IMR-90 (cell line): ENCODE measurements around the gene OR52I1. TPM values are rescaled to one million over a fixed set of nuclear protein-coding genes. Genes with fewer than 3 reads are reported as not detected.

Experiments used
- ATAC-seq: fragments of 200-7000 bp; cut with Tn5 transposase; 2 replicates; pipeline ENCODE4 v1.9.1; 2020; ENCODE audit warnings: low read depth, mild to moderate bottlenecking, moderate library complexity
- BruUV-seq: library from RNA; stranded (reverse); fragments of 400-500 nt; replicated peaks from 2 replicates; lab custom pipeline; 2021; lab: Mats Ljungman, UMichigan
- CTCF ChIA-PET: fragments of 300-600 bp; formaldehyde crosslinking; extraction: SDS; loops from one replicate; lab custom pipeline; 2021; ENCODE audit warnings: antibody characterized with exemption; lab: Yijun Ruan, JAX
- POLR2A ChIA-PET: fragments of 300-600 bp; sonication (Branson Sonifier 250); formaldehyde crosslinking; loops from one replicate; lab custom pipeline; 2022; ENCODE audit warnings: antibody characterized with exemption; ENCODE audit not compliant: unreplicated experiment; lab: Charles Lee
- DNase-seq: peaks from one replicate; pipeline ENCODE4 v3.0.0; 2013
- H2AFZ ChIP-seq: replicated peaks from 2 replicates; pipeline ENCODE3; 2013; ENCODE audit warnings: low read length, mild to moderate bottlenecking; ENCODE audit not compliant: poor library complexity
- H2AK5ac ChIP-seq: 2 replicates; pipeline ENCODE4 v1.6.1; 2013; ENCODE audit warnings: low read depth, low read length, inconsistent platforms
- H2AK9ac ChIP-seq: replicated peaks from 2 replicates; pipeline ENCODE3; 2013; ENCODE audit warnings: mild to moderate bottlenecking, low read depth, low read length, moderate library complexity; ENCODE audit not compliant: poor library complexity
- H2BK120ac ChIP-seq: 2 replicates; pipeline ENCODE4 v1.6.1; 2013; ENCODE audit warnings: low read depth, low read length, inconsistent platforms
- H2BK15ac ChIP-seq: 3 replicates; pipeline ENCODE4 v1.6.1; 2013; ENCODE audit warnings: low read depth, low read length, inconsistent platforms
- H2BK20ac ChIP-seq: 2 replicates; pipeline ENCODE4 v1.6.1; 2013; ENCODE audit warnings: low read depth, mild to moderate bottlenecking, inconsistent platforms, low read length, moderate library complexity
- H2BK5ac ChIP-seq: 2 replicates; pipeline ENCODE4 v1.6.1; 2013; ENCODE audit warnings: mild to moderate bottlenecking, low read depth, low read length, inconsistent platforms; ENCODE audit not compliant: poor library complexity, severe bottlenecking
- H3K14ac ChIP-seq: replicated peaks from 2 replicates; pipeline ENCODE4 v1.6.1; 2013; ENCODE audit warnings: low read depth, low read length, inconsistent platforms
- H3K18ac ChIP-seq: 2 replicates; pipeline ENCODE4 v1.6.1; 2013; ENCODE audit warnings: low read depth, low read length, control low read depth
- H3K23ac ChIP-seq: 2 replicates; pipeline ENCODE4 v1.6.1; 2013; ENCODE audit warnings: low read depth, low read length, inconsistent platforms
- H3K27ac ChIP-seq: 2 replicates; pipeline ENCODE4 v1.5.1; 2013; ENCODE audit warnings: mild to moderate bottlenecking, control low read depth, low read length; ENCODE audit not compliant: insufficient read depth
- H3K27me3 ChIP-seq: 2 replicates; pipeline ENCODE4 v1.6.1; 2013; ENCODE audit warnings: low read length; ENCODE audit not compliant: control insufficient read depth, insufficient read depth
- H3K36me3 ChIP-seq: 2 replicates; pipeline ENCODE4 v1.6.1; 2013; ENCODE audit warnings: low read length, mixed read lengths; ENCODE audit not compliant: control insufficient read depth, insufficient read depth
- H3K4ac ChIP-seq: 2 replicates; pipeline ENCODE4 v1.6.1; 2013; ENCODE audit warnings: low read depth, low read length, inconsistent platforms
- H3K4me1 ChIP-seq: 2 replicates; pipeline ENCODE4 v1.6.1; 2013; ENCODE audit warnings: low read length, mixed read lengths; ENCODE audit not compliant: control insufficient read depth, insufficient read depth
- H3K4me2 ChIP-seq: 2 replicates; pipeline ENCODE4 v1.6.1; 2013; ENCODE audit warnings: low read depth, mild to moderate bottlenecking, control low read depth, low read length, moderate library complexity
- H3K4me3 ChIP-seq: 2 replicates; pipeline ENCODE4 v1.5.1; 2013; ENCODE audit warnings: low read depth, mild to moderate bottlenecking, control low read depth, low read length, moderate library complexity; ENCODE audit not compliant: insufficient read depth
- H3K56ac ChIP-seq: 2 replicates; pipeline ENCODE4 v1.6.1; 2013; ENCODE audit warnings: low read length, inconsistent platforms; ENCODE audit not compliant: insufficient read depth; ENCODE audit errors: extremely low read depth
- H3K79me1 ChIP-seq, 2 experiments: 2 replicates each; pipeline ENCODE4 v1.6.1; 2013; ENCODE audit warnings: low read length in 2 of 2, inconsistent platforms in 1 of 2, low read depth in 1 of 2
- H3K9ac ChIP-seq: 2 replicates; pipeline ENCODE4 v1.6.1; 2013; ENCODE audit warnings: low read depth, low read length, control low read depth
- H3K9me1 ChIP-seq: 2 replicates; pipeline ENCODE4 v1.6.1; 2013; ENCODE audit warnings: low read length, inconsistent platforms; ENCODE audit not compliant: insufficient read depth
- H3K9me3 ChIP-seq: 2 replicates; pipeline ENCODE4 v1.6.1; 2013; ENCODE audit warnings: low read length; ENCODE audit not compliant: control insufficient read depth, insufficient read depth
- H4K20me1 ChIP-seq: 2 replicates; pipeline ENCODE4 v1.6.1; 2013; ENCODE audit warnings: low read length, inconsistent platforms; ENCODE audit not compliant: insufficient read depth
- H4K5ac ChIP-seq: 2 replicates; pipeline ENCODE4 v1.6.1; 2013; ENCODE audit warnings: mild to moderate bottlenecking, low read depth, low read length, control low read depth
- H4K8ac ChIP-seq, 2 experiments: 2 replicates each; pipeline ENCODE4 v1.6.1; 2013; ENCODE audit warnings: low read depth in 2 of 2, low read length in 2 of 2, control low read depth in 1 of 2, inconsistent platforms in 1 of 2
- H4K91ac ChIP-seq: 2 replicates; pipeline ENCODE4 v1.6.1; 2013; ENCODE audit warnings: low read depth, low read length, inconsistent platforms; ENCODE audit not compliant: insufficient read depth
- BHLHE40 ChIP-seq: fragments of 150-350 bp; IDR thresholded peaks from 2 replicates; pipeline ENCODE4 v1.6.1; 2016; ENCODE audit warnings: mild to moderate bottlenecking, low read depth, low read length
- CEBPB ChIP-seq: IDR thresholded peaks from 2 replicates; pipeline ENCODE4 v1.6.1; 2012; ENCODE audit warnings: low read depth, low read length, improper control_type of control experiment
- CHD1 ChIP-seq: IDR thresholded peaks from 2 replicates; pipeline ENCODE4 v1.6.1; 2012; ENCODE audit warnings: low read depth, low read length, improper control_type of control experiment
- FOS ChIP-seq: fragments of 150-350 bp; IDR thresholded peaks from 2 replicates; pipeline ENCODE4 v1.6.1; 2016; ENCODE audit warnings: low read depth, low read length
- MAFK ChIP-seq: IDR thresholded peaks from 2 replicates; pipeline ENCODE4 v1.6.1; 2012; ENCODE audit warnings: low read depth, low read length, improper control_type of control experiment
- MAZ ChIP-seq: IDR thresholded peaks from 2 replicates; pipeline ENCODE4 v1.6.1; 2012; ENCODE audit warnings: low read depth, mild to moderate bottlenecking, low read length, improper control_type of control experiment, moderate library complexity, borderline replicate concordance
- MXI1 ChIP-seq: IDR thresholded peaks from 2 replicates; pipeline ENCODE4 v1.6.1; 2012; ENCODE audit warnings: low read depth, mild to moderate bottlenecking, low read length, moderate library complexity, borderline replicate concordance
- NFE2L2 ChIP-seq: fragments of 150-350 bp; IDR thresholded peaks from 2 replicates; pipeline ENCODE4 v1.6.1; 2016; ENCODE audit warnings: low read depth, mild to moderate bottlenecking, low read length
- POLR2A ChIP-seq: IDR thresholded peaks from 2 replicates; pipeline ENCODE4 v1.6.1; 2012; ENCODE audit warnings: mild to moderate bottlenecking, low read depth, low read length
- RAD21 ChIP-seq: IDR thresholded peaks from 2 replicates; pipeline ENCODE4 v1.6.1; 2012; ENCODE audit warnings: low read length, improper control_type of control experiment
- RCOR1 ChIP-seq: IDR thresholded peaks from 2 replicates; pipeline ENCODE4 v1.6.1; 2012; ENCODE audit warnings: mild to moderate bottlenecking, low read length, improper control_type of control experiment; ENCODE audit not compliant: insufficient replicate concordance
- RFX5 ChIP-seq: IDR thresholded peaks from 2 replicates; pipeline ENCODE4 v1.8.0; 2012; ENCODE audit warnings: low read depth, mild to moderate bottlenecking, low read length, moderate library complexity
- SMC3 ChIP-seq: fragments of 150-350 bp; IDR thresholded peaks from 2 replicates; pipeline ENCODE4 v1.6.1; 2016; ENCODE audit warnings: low read depth, mild to moderate bottlenecking, antibody characterized with exemption, low read length, moderate library complexity
- USF2 ChIP-seq: fragments of 150-350 bp; IDR thresholded peaks from 2 replicates; pipeline ENCODE4 v1.6.1; 2017; ENCODE audit warnings: mild to moderate bottlenecking, antibody characterized with exemption, low read length, low read depth
- WGBS, 2 experiments: methylation state at CpG; one replicate each; pipeline versions ENCODE4 v1.1.5 to v1.1.7; 2013; ENCODE audit warnings: missing lambda C conversion rate in 2 of 2; ENCODE audit not compliant: insufficient read length in 1 of 2; ENCODE audit errors: extremely low coverage in 2 of 2; 5-methylcytosine and 5-hydroxymethylcytosine counted together
- dilution Hi-C: fragments of 300-500 bp; cut with HindIII; formaldehyde crosslinking; loops from one replicate; pipeline ENCODE4 v1.14.3; 2018; ENCODE audit warnings: low sequenced_read_pairs; ENCODE audit not compliant: unreplicated experiment
- in situ Hi-C: fragments of 300-500 bp; cut with MboI; formaldehyde crosslinking; loops from 3 replicates; pipeline ENCODE4 v1.14.3; 2019; ENCODE audit warnings: low sequenced_read_pairs, inconsistent platforms, mixed read lengths
- intact Hi-C: fragments of 100-400 bp; cut with micrococcal nuclease; formaldehyde crosslinking; loops from 2 replicates; pipeline ENCODE4 v1.10.0; 2022
- polyA plus RNA-seq, 3 experiments: library from polyadenylated mRNA; depleted of rRNA; stranded (reverse); fragments of >200 nt; gene quantifications; 2 replicates each; pipeline ENCODE4 v1.2.3, GENCODE V29; 2012; ENCODE audit warnings: low replicate concordance in 1 of 3
- total RNA-seq: library from RNA; depleted of rRNA; stranded (reverse); fragments of >200 nt; gene quantifications from 2 replicates; pipeline ENCODE4 v1.2.3, GENCODE V29; 2012
- TF ChIP-seq, protein P1 (sequence below): fragments of 150-350 bp; IDR thresholded peaks from 2 replicates; pipeline ENCODE4 v1.6.1; 2016; ENCODE audit warnings: low read depth, mild to moderate bottlenecking, low read length, moderate library complexity, borderline replicate concordance
- TF ChIP-seq, protein P2 (sequence below): conservative IDR thresholded peaks from 2 replicates; pipeline ENCODE4 v1.5.1; 2012; ENCODE audit warnings: mild to moderate bottlenecking, low read depth, low read length, improper control_type of control experiment

Gene OR52I1
- total and polyA plus RNA-seq, 2 of the 4 experiments (the other 2 are of a cell fraction): not detected

- Histone ChIP-seq H2BK20ac (no peak overlapping the region), H4K5ac (no peak overlapping the region), H2AK9ac (no peak overlapping the region), H3K9me3 (no peaks in the 10 kb centered on the region), H4K91ac (no peak overlapping the region), H3K4me2 (no peak overlapping the region), H3K36me3 (no peaks in the 10 kb centered on the region), H3K9me1 (no peaks in the 10 kb centered on the region), H3K4me1 (no peaks in the 10 kb centered on the region), H2AFZ (no peak overlapping the region), H3K9ac (no peak overlapping the region), H4K20me1 (no peaks in the 10 kb centered on the region), H3K4ac (no peak overlapping the region), H2BK5ac (no peak overlapping the region), H2AK5ac (no peak overlapping the region), H3K14ac (no peak overlapping the region), H2BK120ac (no peak overlapping the region), H2BK15ac (no peak overlapping the region), H3K79me1 (no peaks in the 10 kb centered on the region), H3K27me3 (no peaks in the 10 kb centered on the region; the same call in 1 of the 2 replicates), H3K56ac (no peak overlapping the region), H3K18ac (no peak overlapping the region), H4K8ac (no peak overlapping the region), H3K27ac (no peak overlapping the region), H3K23ac (no peak overlapping the region), H3K4me3 (no peak overlapping the region)
- BruUV-seq: no TSS peak
- no peak for DNase-seq
- dilution Hi-C loops: no loop called here
- TF ChIP-seq, protein P1, sequence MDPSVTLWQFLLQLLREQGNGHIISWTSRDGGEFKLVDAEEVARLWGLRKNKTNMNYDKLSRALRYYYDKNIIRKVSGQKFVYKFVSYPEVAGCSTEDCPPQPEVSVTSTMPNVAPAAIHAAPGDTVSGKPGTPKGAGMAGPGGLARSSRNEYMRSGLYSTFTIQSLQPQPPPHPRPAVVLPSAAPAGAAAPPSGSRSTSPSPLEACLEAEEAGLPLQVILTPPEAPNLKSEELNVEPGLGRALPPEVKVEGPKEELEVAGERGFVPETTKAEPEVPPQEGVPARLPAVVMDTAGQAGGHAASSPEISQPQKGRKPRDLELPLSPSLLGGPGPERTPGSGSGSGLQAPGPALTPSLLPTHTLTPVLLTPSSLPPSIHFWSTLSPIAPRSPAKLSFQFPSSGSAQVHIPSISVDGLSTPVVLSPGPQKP: no peak
- TF ChIP-seq FOS: no peak
- TF ChIP-seq, protein P2, sequence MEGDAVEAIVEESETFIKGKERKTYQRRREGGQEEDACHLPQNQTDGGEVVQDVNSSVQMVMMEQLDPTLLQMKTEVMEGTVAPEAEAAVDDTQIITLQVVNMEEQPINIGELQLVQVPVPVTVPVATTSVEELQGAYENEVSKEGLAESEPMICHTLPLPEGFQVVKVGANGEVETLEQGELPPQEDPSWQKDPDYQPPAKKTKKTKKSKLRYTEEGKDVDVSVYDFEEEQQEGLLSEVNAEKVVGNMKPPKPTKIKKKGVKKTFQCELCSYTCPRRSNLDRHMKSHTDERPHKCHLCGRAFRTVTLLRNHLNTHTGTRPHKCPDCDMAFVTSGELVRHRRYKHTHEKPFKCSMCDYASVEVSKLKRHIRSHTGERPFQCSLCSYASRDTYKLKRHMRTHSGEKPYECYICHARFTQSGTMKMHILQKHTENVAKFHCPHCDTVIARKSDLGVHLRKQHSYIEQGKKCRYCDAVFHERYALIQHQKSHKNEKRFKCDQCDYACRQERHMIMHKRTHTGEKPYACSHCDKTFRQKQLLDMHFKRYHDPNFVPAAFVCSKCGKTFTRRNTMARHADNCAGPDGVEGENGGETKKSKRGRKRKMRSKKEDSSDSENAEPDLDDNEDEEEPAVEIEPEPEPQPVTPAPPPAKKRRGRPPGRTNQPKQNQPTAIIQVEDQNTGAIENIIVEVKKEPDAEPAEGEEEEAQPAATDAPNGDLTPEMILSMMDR: no peak
- TF ChIP-seq RCOR1: no peak
- no peak for TF ChIP-seq MAFK
- no peak for TF ChIP-seq CHD1
- no peak for TF ChIP-seq CEBPB
- TF ChIP-seq USF2: no peak
- no peak for TF ChIP-seq MXI1
- TF ChIP-seq POLR2A: no peak
- no peak for TF ChIP-seq NFE2L2
- TF ChIP-seq RAD21: no peak
- TF ChIP-seq SMC3: no peak
- TF ChIP-seq BHLHE40: no peak
- TF ChIP-seq MAZ: no peak
- TF ChIP-seq RFX5: no peak
- no peak for ATAC-seq
- POLR2A ChIA-PET: no interaction called here
- CTCF ChIA-PET: no interaction called here
- intact Hi-C loops: no loop called here
- no CpG with 5 or more reads among the region's 3 CpGs for WGBS, 2 experiments
- in situ Hi-C loops: no loop called here
Observed at GRCh38 chr11:4589017-4589416, 4.8 kb upstream of the OR52I1 start.
